Glutamatergic neuron (in vitro differentiated cells): ENCODE data around the gene SLC35F3. TPM values are rescaled to one million over a fixed set of nuclear protein-coding genes. Genes with fewer than 3 reads are reported as not detected.

Experiments
- DNase-seq: peaks from one replicate; pipeline ENCODE4 v3.0.0; 2022
- H3K27ac Mint-ChIP-seq: one replicate; pipeline ENCODE4 v1.8.0; 2020; ENCODE audit warnings: mild to moderate bottlenecking, mixed read lengths, inconsistent platforms; ENCODE audit not compliant: unreplicated experiment
- H3K27me3 Mint-ChIP-seq: one replicate; pipeline ENCODE4 v1.8.0; 2020; ENCODE audit warnings: mild to moderate bottlenecking, moderate library complexity, mixed read lengths, inconsistent platforms; ENCODE audit not compliant: unreplicated experiment
- H3K36me3 Mint-ChIP-seq: one replicate; pipeline ENCODE4 v1.8.0; 2020; ENCODE audit warnings: mild to moderate bottlenecking, mixed read lengths, inconsistent platforms; ENCODE audit not compliant: unreplicated experiment
- H3K4me1 Mint-ChIP-seq: one replicate; pipeline ENCODE4 v1.8.0; 2020; ENCODE audit warnings: mild to moderate bottlenecking, low read depth, mixed read lengths, inconsistent platforms; ENCODE audit not compliant: unreplicated experiment
- H3K4me3 Mint-ChIP-seq: one replicate; pipeline ENCODE4 v1.8.0; 2020; ENCODE audit warnings: mild to moderate bottlenecking, mixed read lengths, inconsistent platforms; ENCODE audit not compliant: unreplicated experiment
- H3K9me3 Mint-ChIP-seq: one replicate; pipeline ENCODE4 v1.8.0; 2020; ENCODE audit warnings: mild to moderate bottlenecking, moderate library complexity, mixed read lengths, inconsistent platforms; ENCODE audit not compliant: unreplicated experiment
- total RNA-seq: library from RNA; stranded (reverse); fragmentation: NEBNext Ultra II Directional; extraction: Animal tissue kit (Norgen Biotek cat#: 25700); gene quantifications from one replicate; pipeline ENCODE4 v1.2.1, GENCODE V29; 2021; ENCODE audit not compliant: unreplicated experiment
- TF ChIP-seq, protein P1 (sequence below): fragments of 200-600 bp; sonication (generic); IDR thresholded peaks from one replicate; pipeline ENCODE4 v1.5.0; 2021; ENCODE audit not compliant: partially characterized antibody, unreplicated experiment

The SLC35F3 gene
- total RNA-seq, 1 donor from 2014 or later, result 0.98 TPM

DNA sequence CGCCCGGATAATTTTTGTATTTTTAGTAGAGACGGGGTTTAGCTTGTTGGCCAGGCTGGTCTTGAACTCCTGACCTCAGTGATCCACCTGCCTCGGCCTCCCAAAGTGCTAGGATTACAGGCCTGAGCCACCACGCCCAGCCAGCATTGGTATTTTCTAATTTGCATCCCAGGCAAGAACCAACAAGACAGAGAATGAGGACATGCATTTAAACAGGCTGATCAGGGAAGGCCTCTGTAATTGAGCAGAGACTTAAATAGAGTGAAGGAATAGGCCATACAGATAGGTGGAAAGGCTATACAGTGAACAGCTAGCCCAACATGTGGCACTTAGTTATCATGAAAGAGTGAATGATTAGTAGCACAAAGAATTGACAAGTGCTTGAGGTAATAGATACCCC, 230.4 kb downstream of the SLC35F3 start:
- Mint-ChIP-seq H3K9me3 (no peaks in the 10 kb centered on the region), H3K27me3 (no peaks in the 10 kb centered on the region), H3K4me1 (no peaks in the 10 kb centered on the region), H3K27ac (no peak overlapping the region), H3K36me3 (no peaks in the 10 kb centered on the region), H3K4me3 (no peak overlapping the region)
- DNase-seq, result no peak
- TF ChIP-seq, protein P1, sequence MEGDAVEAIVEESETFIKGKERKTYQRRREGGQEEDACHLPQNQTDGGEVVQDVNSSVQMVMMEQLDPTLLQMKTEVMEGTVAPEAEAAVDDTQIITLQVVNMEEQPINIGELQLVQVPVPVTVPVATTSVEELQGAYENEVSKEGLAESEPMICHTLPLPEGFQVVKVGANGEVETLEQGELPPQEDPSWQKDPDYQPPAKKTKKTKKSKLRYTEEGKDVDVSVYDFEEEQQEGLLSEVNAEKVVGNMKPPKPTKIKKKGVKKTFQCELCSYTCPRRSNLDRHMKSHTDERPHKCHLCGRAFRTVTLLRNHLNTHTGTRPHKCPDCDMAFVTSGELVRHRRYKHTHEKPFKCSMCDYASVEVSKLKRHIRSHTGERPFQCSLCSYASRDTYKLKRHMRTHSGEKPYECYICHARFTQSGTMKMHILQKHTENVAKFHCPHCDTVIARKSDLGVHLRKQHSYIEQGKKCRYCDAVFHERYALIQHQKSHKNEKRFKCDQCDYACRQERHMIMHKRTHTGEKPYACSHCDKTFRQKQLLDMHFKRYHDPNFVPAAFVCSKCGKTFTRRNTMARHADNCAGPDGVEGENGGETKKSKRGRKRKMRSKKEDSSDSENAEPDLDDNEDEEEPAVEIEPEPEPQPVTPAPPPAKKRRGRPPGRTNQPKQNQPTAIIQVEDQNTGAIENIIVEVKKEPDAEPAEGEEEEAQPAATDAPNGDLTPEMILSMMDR, result no peak

DNA sequence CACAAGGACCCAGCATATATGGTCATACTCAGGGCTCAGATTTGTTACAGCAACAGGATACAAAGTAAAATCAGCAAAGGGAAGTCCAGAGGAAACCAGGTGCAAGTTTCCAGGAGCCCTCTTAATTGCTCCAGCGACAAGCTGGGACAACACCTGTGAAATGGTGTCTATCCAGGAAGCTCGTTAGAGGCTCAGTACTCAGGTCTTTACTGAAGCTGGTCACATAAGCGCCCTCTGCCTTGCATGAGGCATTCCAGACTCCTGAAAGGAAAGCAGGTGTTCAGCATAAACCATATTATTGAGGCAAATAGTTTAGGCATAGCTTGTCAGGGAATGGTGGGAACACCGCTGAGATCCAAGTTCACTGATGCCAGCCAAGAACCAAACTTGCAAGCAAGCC, 231.0 kb downstream of the SLC35F3 start:
- Mint-ChIP-seq H3K36me3 (no peaks in the 10 kb centered on the region), H3K9me3 (no peaks in the 10 kb centered on the region), H3K27me3 (no peaks in the 10 kb centered on the region), H3K4me3 (no peak overlapping the region), H3K27ac (no peak overlapping the region), H3K4me1 (no peaks in the 10 kb centered on the region)
- DNase-seq, result no peak
- TF ChIP-seq, protein P1, result no peak

GRCh38 chr1:234136073-234136472, 231.6 kb downstream of the SLC35F3 start:
- Mint-ChIP-seq H3K36me3 (no peaks in the 10 kb centered on the region), H3K9me3 (no peaks in the 10 kb centered on the region), H3K27ac (no peak overlapping the region), H3K27me3 (no peaks in the 10 kb centered on the region), H3K4me3 (no peak overlapping the region), H3K4me1 (no peaks in the 10 kb centered on the region)
- no peak for DNase-seq
- TF ChIP-seq, protein P1, result no peak

- DNase-seq, result no peak
- no peak overlapping the region for H3K4me3 Mint-ChIP-seq
- H3K36me3 Mint-ChIP-seq, result no peaks in the 10 kb centered on the region
- H3K27ac Mint-ChIP-seq, result no peak overlapping the region
- H3K9me3 Mint-ChIP-seq, result no peaks in the 10 kb centered on the region
- no peaks in the 10 kb centered on the region for H3K27me3 Mint-ChIP-seq
- no peaks in the 10 kb centered on the region for H3K4me1 Mint-ChIP-seq
- TF ChIP-seq, protein P1, result no peak
Measured at GRCh38 chr1:234139966-234140365, 235.5 kb downstream of the SLC35F3 start.

- H3K27ac Mint-ChIP-seq, result no peak overlapping the region
- TF ChIP-seq, protein P1, result no peak
- H3K36me3 Mint-ChIP-seq, result no peaks in the 10 kb centered on the region
- H3K27me3 Mint-ChIP-seq, result no peaks in the 10 kb centered on the region
- H3K4me1 Mint-ChIP-seq, result no peaks in the 10 kb centered on the region
- no peaks in the 10 kb centered on the region for H3K9me3 Mint-ChIP-seq
- no peak for DNase-seq
- H3K4me3 Mint-ChIP-seq, result no peak overlapping the region
Measured at GRCh38 chr1:234140388-234140787, 235.9 kb downstream of the SLC35F3 start.
